ENCODE results near the gene LAMB4. TPM values are rescaled to one million over a fixed set of nuclear protein-coding genes. Genes with fewer than 3 reads are reported as not detected.

LAMB4 gene
- polyA plus RNA-seq, 1 of the 3 experiments (the other 2 are of a cell fraction), result 0.36 TPM

DNA sequence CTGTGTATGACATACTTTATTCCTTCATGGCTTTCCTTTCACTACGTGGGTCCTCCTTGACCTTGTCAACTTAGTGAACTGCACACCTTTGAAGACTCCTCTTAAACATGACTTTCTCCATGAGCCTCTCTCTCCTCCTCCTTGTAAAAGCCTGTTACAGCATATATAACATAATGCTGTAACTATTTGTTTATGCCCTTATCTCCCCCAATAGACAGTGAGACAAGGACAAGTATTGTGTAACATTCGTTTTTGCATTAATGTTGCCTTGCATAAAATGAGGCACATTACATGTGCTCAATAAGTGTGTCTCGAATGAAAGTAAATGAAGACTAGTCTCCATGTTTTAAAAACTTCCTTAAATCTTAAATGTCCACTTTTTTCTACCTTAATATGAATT, 122.9 kb downstream of the LAMB4 start:
- H3K4me3 ChIP-seq (ENCODE audit: low read depth in 2 of 2, low read length in 1 of 2), result no peak overlapping the region
- ChIA-PET POLR2A (no interaction called here), CTCF (no interaction called here)
- H3K4me1 ChIP-seq (ENCODE audit: control insufficient read depth in 1 of 2, insufficient read depth in 2 of 2, low read depth in 1 of 2, low read length in 1 of 2), result peaks cover 17 to 33% of the 10 kb centered on the region in 2 experiments; a peak in 3 of 4 replicates
- no peaks in the 10 kb centered on the region for H3K36me3 ChIP-seq (replicated peaks in 1 of 2; ENCODE audit: control insufficient read depth in 1 of 2, insufficient read depth in 2 of 2, low read length in 1 of 2)
- no peak overlapping the region; a peak in 1 of 4 replicates for H3K27ac ChIP-seq (ENCODE audit: low read depth in 2 of 2, low read length in 1 of 2)
- no peaks in the 10 kb centered on the region for H4K20me1 ChIP-seq (ENCODE audit: insufficient read depth)
- TF ChIP-seq NRF1 (IDR thresholded peaks at IDR 0.05; ENCODE audit: low read depth, low read length) (no peak), SMC3 (IDR thresholded peaks at IDR 0.05; ENCODE audit: low read depth, low read length) (no peak), RCOR1 (IDR thresholded peaks at IDR 0.05; ENCODE audit: low read length) (no peak)
- H3F3A ChIP-seq (replicated peaks; ENCODE audit: insufficient read depth), result peaks cover 29% of the 10 kb centered on the region
- H3K9me3 ChIP-seq, result no peaks in the 10 kb centered on the region
- 81% methylated on average over 3 of the region's 3 CpGs for WGBS (ENCODE audit: low lambda C conversion rate)
- no peaks in the 10 kb centered on the region for H3K9me2 ChIP-seq
- no peak for DNase-seq
- H3K79me2 ChIP-seq (ENCODE audit: insufficient read depth), result peaks cover 6% of the 10 kb centered on the region; the same call in 1 of the 2 replicates
- H2AFZ ChIP-seq (ENCODE audit: low read depth), result no peak overlapping the region
- H3K4me2 ChIP-seq, result no peak overlapping the region
- H3K27me3 ChIP-seq (ENCODE audit: insufficient read depth), result no peaks in the 10 kb centered on the region
- no peak overlapping the region for H3K9ac ChIP-seq

GRCh38 chr7:108004220-108005142, 125.7 kb downstream of the LAMB4 start:
- Histone ChIP-seq H3F3A (replicated peaks; ENCODE audit: insufficient read depth) (peaks cover 40% of the 10 kb centered on the region), H4K20me1 (ENCODE audit: insufficient read depth) (no peaks in the 10 kb centered on the region), H3K9me3 (no peaks in the 10 kb centered on the region), H3K9me2 (no peaks in the 10 kb centered on the region), H3K27ac (ENCODE audit: low read depth in 2 of 2, low read length in 1 of 2) (no peak overlapping the region), H3K4me1 (ENCODE audit: control insufficient read depth in 1 of 2, insufficient read depth in 2 of 2, low read depth in 1 of 2, low read length in 1 of 2) (peaks cover 29 to 42% of the 10 kb centered on the region in 2 experiments), H3K79me2 (ENCODE audit: insufficient read depth) (peaks cover 34% of the 10 kb centered on the region), H3K27me3 (ENCODE audit: insufficient read depth) (no peaks in the 10 kb centered on the region), H3K9ac (no peak overlapping the region), H3K4me3 (ENCODE audit: low read depth in 2 of 2, low read length in 1 of 2) (no peak overlapping the region), H3K36me3 (replicated peaks in 1 of 2; ENCODE audit: control insufficient read depth in 1 of 2, insufficient read depth in 2 of 2, low read length in 1 of 2) (peaks cover 13 to 16% of the 10 kb centered on the region in 2 experiments), H3K4me2 (no peak overlapping the region), H2AFZ (ENCODE audit: low read depth) (no peak overlapping the region)
- ChIA-PET CTCF (interaction anchor here (0.8 to 3.6 kb wide), 11 partner anchors 8 to 492 kb away, joined by 3 to 19 read pairs (median 4); no protein-coding TSS in a partner anchor), POLR2A (no interaction called here)
- no peak for DNase-seq
- TF ChIP-seq SMC3 (IDR thresholded peaks at IDR 0.05; ENCODE audit: low read depth, low read length) (no peak), TAF1 (IDR thresholded peaks at IDR 0.05; ENCODE audit: borderline replicate concordance, low read depth, low read length) (no peak), TEAD4 (IDR thresholded peaks at IDR 0.05; ENCODE audit: borderline replicate concordance, insufficient read depth) (no peak), USF1 (IDR thresholded peaks at IDR 0.05; ENCODE audit: borderline replicate concordance, low read depth) (no peak), EP300 (IDR thresholded peaks at IDR 0.05; ENCODE audit: borderline replicate concordance in 1 of 2, low read depth in 1 of 2, low read length in 1 of 2) (no peak), RAD21 (IDR thresholded peaks at IDR 0.05; ENCODE audit: low read length) (no peak), NRF1 (IDR thresholded peaks at IDR 0.05; ENCODE audit: low read depth, low read length) (no peak), FOXM1 (IDR thresholded peaks at IDR 0.05; ENCODE audit: low read depth) (no peak), GATA2 (CRISPR knock-in tag; IDR thresholded peaks at IDR 0.05) (no peak), TCF12 (IDR thresholded peaks at IDR 0.05) (no peak), POLR2AphosphoS5 (IDR thresholded peaks at IDR 0.05; ENCODE audit: low read depth, low read length) (no peak), ELF1 (IDR thresholded peaks at IDR 0.05) (no peak), GABPA (IDR thresholded peaks at IDR 0.05; ENCODE audit: low read depth) (no peak), YY1 (IDR thresholded peaks at IDR 0.05; ENCODE audit: low read depth) (no peak), FOXJ3 (CRISPR knock-in tag; IDR thresholded peaks at IDR 0.05) (no peak), ZBTB33 (IDR thresholded peaks at IDR 0.05; ENCODE audit: borderline replicate concordance, low read depth) (no peak), MEF2A (IDR thresholded peaks at IDR 0.05; ENCODE audit: borderline replicate concordance, low read depth) (no peak)
- TF ChIP-seq, protein P1, sequence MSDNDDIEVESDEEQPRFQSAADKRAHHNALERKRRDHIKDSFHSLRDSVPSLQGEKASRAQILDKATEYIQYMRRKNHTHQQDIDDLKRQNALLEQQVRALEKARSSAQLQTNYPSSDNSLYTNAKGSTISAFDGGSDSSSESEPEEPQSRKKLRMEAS (IDR thresholded peaks at IDR 0.05; ENCODE audit: low read depth), result no peak
- TF ChIP-seq, protein P2, sequence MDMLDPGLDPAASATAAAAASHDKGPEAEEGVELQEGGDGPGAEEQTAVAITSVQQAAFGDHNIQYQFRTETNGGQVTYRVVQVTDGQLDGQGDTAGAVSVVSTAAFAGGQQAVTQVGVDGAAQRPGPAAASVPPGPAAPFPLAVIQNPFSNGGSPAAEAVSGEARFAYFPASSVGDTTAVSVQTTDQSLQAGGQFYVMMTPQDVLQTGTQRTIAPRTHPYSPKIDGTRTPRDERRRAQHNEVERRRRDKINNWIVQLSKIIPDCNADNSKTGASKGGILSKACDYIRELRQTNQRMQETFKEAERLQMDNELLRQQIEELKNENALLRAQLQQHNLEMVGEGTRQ (IDR thresholded peaks at IDR 0.05; ENCODE audit: borderline replicate concordance, low read depth, low read length), result no peak
- 83% methylated on average over 13 of the region's 13 CpGs for WGBS (ENCODE audit: low lambda C conversion rate)
